BLaER1 treated with 17β-estradiol and CSF1 and Interleukin-3, amounts not matched to agents 10 nM and 100 nM (cell line): ENCODE results near the gene DCAF11.
"Not testable (repeated sequence)": the region's sequence is repeated elsewhere in the genome, so short reads cannot be mapped to it uniquely, and the experiment has no call there.

Source experiments
- H3K27ac ChIP-seq, 11 experiments: shearing (Covaris generic); formaldehyde crosslinking; 2 replicates each; pipeline ENCODE4 v1.8.1; 2022
- H3K27me3 ChIP-seq, 11 experiments: shearing (Covaris generic); formaldehyde crosslinking; 2 replicates each; pipeline ENCODE4 v1.8.1; 2022
- H3K36me3 ChIP-seq, 11 experiments: shearing (Covaris generic); formaldehyde crosslinking; 2 replicates each; pipeline ENCODE4 v1.8.1; 2022
- H3K4me1 ChIP-seq, 10 experiments: shearing (Covaris generic); formaldehyde crosslinking; 2 replicates each; pipeline ENCODE4 v1.8.1; 2022
- H3K4me2 ChIP-seq, 11 experiments: shearing (Covaris generic); formaldehyde crosslinking; 2 replicates each; pipeline ENCODE4 v1.8.1; 2022
- H3K4me3 ChIP-seq, 10 experiments: shearing (Covaris generic); formaldehyde crosslinking; 2 replicates each; pipeline ENCODE4 v1.8.1; 2022
- H3K9ac ChIP-seq, 11 experiments: shearing (Covaris generic); formaldehyde crosslinking; 2 replicates each; pipeline ENCODE4 v1.8.1; 2022
- H3K9me3 ChIP-seq, 11 experiments: shearing (Covaris generic); formaldehyde crosslinking; replicated peaks in 1 of 11; 2 replicates each; pipeline ENCODE4 v1.8.1; 2022
- H4K20me1 ChIP-seq, 11 experiments: shearing (Covaris generic); formaldehyde crosslinking; 2 replicates each; pipeline ENCODE4 v1.8.1; 2022
- Cebpa-rat ChIP-seq, 11 experiments: shearing (Covaris generic); IDR thresholded peaks; 2 replicates each; pipeline ENCODE4 v1.8.1; 2022

The DCAF11 gene

GRCh38 chr14:24098229-24098926, 16.2 kb upstream of the DCAF11 start:
- peaks cover 66 to 78% (median 72%) of the 10 kb centered on the region in 11 experiments for H3K36me3 ChIP-seq
- TF ChIP-seq Cebpa-rat (IDR thresholded peaks at IDR 0.05) = no peak
- peaks cover 21 to 42% (median 29%) of the 10 kb centered on the region in 10 experiments for H3K4me1 ChIP-seq
- H3K27me3 ChIP-seq = no peaks in the 10 kb centered on the region
- peak overlapping the region in 2 of 11 experiments; percentile 14 to 16; a peak in 4 of 22 replicates for H3K9ac ChIP-seq
- peaks cover 0 to 14% (median 6%) of the 10 kb centered on the region in 11 experiments; a peak in 16 of 22 replicates for H3K9me3 ChIP-seq
- H4K20me1 ChIP-seq = peaks cover 0 to 73% (median 5%) of the 10 kb centered on the region in 11 experiments; a peak in 9 of 22 replicates
- H3K4me2 ChIP-seq = no peak overlapping the region
- no peak overlapping the region for H3K27ac ChIP-seq
- H3K4me3 ChIP-seq = no peak overlapping the region

- no peak for TF ChIP-seq Cebpa-rat (IDR thresholded peaks at IDR 0.05)
- Histone ChIP-seq H3K4me2 (no peak overlapping the region), H3K4me3 (no peak overlapping the region), H3K27me3 (no peaks in the 10 kb centered on the region), H3K36me3 (peaks cover 74 to 85% (median 80%) of the 10 kb centered on the region in 11 experiments), H4K20me1 (peaks cover 0 to 78% (median 5%) of the 10 kb centered on the region in 11 experiments; a peak in 9 of 22 replicates), H3K9ac (peak overlapping the region in 1 of 11 experiments; percentile 8; a peak in 3 of 22 replicates), H3K27ac (no peak overlapping the region), H3K4me1 (peaks cover 16 to 38% (median 24%) of the 10 kb centered on the region in 10 experiments), H3K9me3 (peaks cover 0 to 22% (median 14%) of the 10 kb centered on the region in 11 experiments; a peak in 17 of 22 replicates)
Measured at GRCh38 chr14:24098927-24099813, 15.4 kb upstream of the DCAF11 start.

- Histone ChIP-seq H3K4me1 (peaks cover 13 to 37% (median 21%) of the 10 kb centered on the region in 10 experiments), H3K36me3 (peaks cover 85 to 97% (median 90%) of the 10 kb centered on the region in 11 experiments), H3K4me2 (peak overlapping the region in 1 of 11 experiments; percentile 20; a peak in 1 of 22 replicates), H3K27ac (0 out of 22 replicates have a peak overlapping the region, but pooled peaks of 1 of the 11 experiments have one; percentile 2), H3K4me3 (no peak overlapping the region), H4K20me1 (peaks cover 0 to 78% (median 5%) of the 10 kb centered on the region in 11 experiments; a peak in 9 of 22 replicates), H3K9me3 (peaks cover 0 to 28% (median 22%) of the 10 kb centered on the region in 11 experiments; a peak in 17 of 22 replicates), H3K9ac (peak overlapping the region in 2 of 11 experiments; percentile 3 to 7; a peak in 1 of 22 replicates), H3K27me3 (no peaks in the 10 kb centered on the region)
- no peak for TF ChIP-seq Cebpa-rat (IDR thresholded peaks at IDR 0.05)
Measured at GRCh38 chr14:24100197-24100981, 14.2 kb upstream of the DCAF11 start.

GRCh38 chr14:24100982-24101494, 13.5 kb upstream of the DCAF11 start:
- peaks cover 0 to 28% (median 22%) of the 10 kb centered on the region in 11 experiments; a peak in 17 of 22 replicates for H3K9me3 ChIP-seq
- H3K9ac ChIP-seq = peak overlapping the region in 1 of 11 experiments; percentile 7; a peak in 1 of 22 replicates
- H3K4me3 ChIP-seq = no peak overlapping the region
- peaks cover 7 to 37% (median 15%) of the 10 kb centered on the region in 10 experiments for H3K4me1 ChIP-seq
- no peak overlapping the region for H3K27ac ChIP-seq
- H4K20me1 ChIP-seq = peaks cover 0 to 73% (median 5%) of the 10 kb centered on the region in 11 experiments; a peak in 9 of 22 replicates
- no peak for TF ChIP-seq Cebpa-rat (IDR thresholded peaks at IDR 0.05)
- H3K27me3 ChIP-seq = no peaks in the 10 kb centered on the region
- no peak overlapping the region for H3K4me2 ChIP-seq
- H3K36me3 ChIP-seq = peaks cover 85 to 95% (median 90%) of the 10 kb centered on the region in 11 experiments

- Histone ChIP-seq H3K4me1 (peaks cover 0 to 37% (median 6%) of the 10 kb centered on the region in 10 experiments; a peak in 10 of 20 replicates), H3K27me3 (no peaks in the 10 kb centered on the region), H3K9ac (no peak overlapping the region), H4K20me1 (peaks cover 0 to 58% (median 5%) of the 10 kb centered on the region in 11 experiments; a peak in 8 of 22 replicates), H3K27ac (no peak overlapping the region), H3K4me3 (no peak overlapping the region), H3K9me3 (peaks cover 0 to 28% (median 22%) of the 10 kb centered on the region in 11 experiments; a peak in 17 of 22 replicates), H3K36me3 (peaks cover 74 to 80% (median 78%) of the 10 kb centered on the region in 11 experiments), H3K4me2 (no peak overlapping the region)
- TF ChIP-seq Cebpa-rat (IDR thresholded peaks at IDR 0.05) = no peak
Measured at GRCh38 chr14:24102357-24103048, 12.1 kb upstream of the DCAF11 start.

GRCh38 chr14:24103451-24103850, 11.1 kb upstream of the DCAF11 start:
- H3K27me3 ChIP-seq = no peaks in the 10 kb centered on the region
- H3K9ac ChIP-seq = no peak overlapping the region
- peaks cover 0 to 28% (median 22%) of the 10 kb centered on the region in 11 experiments; a peak in 17 of 22 replicates for H3K9me3 ChIP-seq
- no peak overlapping the region for H3K4me3 ChIP-seq
- no peak overlapping the region for H3K4me2 ChIP-seq
- H3K27ac ChIP-seq = no peak overlapping the region
- TF ChIP-seq Cebpa-rat (IDR thresholded peaks at IDR 0.05) = no peak
- H3K4me1 ChIP-seq = peaks cover 0 to 38% (median 8%) of the 10 kb centered on the region in 10 experiments; a peak in 11 of 20 replicates
- peaks cover 0 to 49% (median 5%) of the 10 kb centered on the region in 11 experiments; a peak in 8 of 22 replicates for H4K20me1 ChIP-seq
- H3K36me3 ChIP-seq = peaks cover 64 to 71% (median 68%) of the 10 kb centered on the region in 11 experiments

- peaks cover 42 to 48% (median 46%) of the 10 kb centered on the region in 11 experiments for H3K36me3 ChIP-seq
- H3K9ac ChIP-seq = peak overlapping the region in 1 of 11 experiments; percentile 58; a peak in 1 of 22 replicates
- H3K4me1 ChIP-seq = peaks cover 13 to 36% (median 21%) of the 10 kb centered on the region in 10 experiments
- peak overlapping the region in 1 of 11 experiments; percentile 5; a peak in 1 of 22 replicates for H3K27ac ChIP-seq
- peaks cover 0 to 26% (median 0%) of the 10 kb centered on the region in 11 experiments; a peak in 2 of 22 replicates for H4K20me1 ChIP-seq
- H3K4me3 ChIP-seq, H3K27me3 ChIP-seq: not testable (repeated sequence)
- H3K4me2 ChIP-seq = peak overlapping the region in 2 of 11 experiments; percentile 33 to 70; a peak in 3 of 22 replicates
- H3K9me3 ChIP-seq = peaks cover 0 to 28% (median 22%) of the 10 kb centered on the region in 11 experiments; a peak in 17 of 22 replicates
Measured at GRCh38 chr14:24105609-24106239, 8.9 kb upstream of the DCAF11 start.
